ENCODE measurements around the gene ZNG1F. TPM values are rescaled to one million over a fixed set of nuclear protein-coding genes. Genes with fewer than 3 reads are reported as not detected.
"Not testable (repeated sequence)": the region's sequence is repeated elsewhere in the genome, so short reads cannot be mapped to it uniquely, and the experiment has no call there.

Gene ZNG1F
- total RNA-seq, 4 donors from 2014 or later = 3.6 to 16.5 (median 10.7) TPM

DNA sequence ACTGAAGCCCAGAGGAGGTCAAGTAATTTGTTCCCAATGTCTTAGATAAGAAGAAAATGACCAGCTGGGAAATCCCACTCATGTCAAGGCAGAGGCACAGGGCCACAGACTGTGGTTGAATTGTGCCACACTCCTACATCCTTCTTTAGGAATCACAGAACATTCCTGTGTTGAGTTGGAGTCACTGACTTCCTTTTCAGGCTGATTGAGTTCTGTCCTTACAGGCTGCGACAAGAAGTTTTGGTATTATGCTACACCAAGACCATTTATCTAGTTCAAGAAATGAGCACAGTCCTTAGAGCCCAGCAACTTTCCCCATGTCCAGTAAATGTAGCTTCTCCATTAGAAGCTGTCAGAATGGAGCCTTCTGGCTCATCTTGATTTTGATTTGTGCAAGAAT, 98.7 kb downstream of the ZNG1F start:
- intact Hi-C loops (cut with DNase I); H3K4me1 ChIP-seq; H3K36me3 ChIP-seq; DNase-seq; H3K4me3 ChIP-seq; H3K9me3 ChIP-seq; H3K27ac ChIP-seq: not testable (repeated sequence)
- 45% methylated on average over 1 of the region's 1 CpG; no CpG with 5 or more reads in 1 of the 2 donors for WGBS, 2 donors
- peaks cover 0 to 17% (median 0%) of the 10 kb centered on the region in 4 donors for H3K27me3 ChIP-seq

DNA sequence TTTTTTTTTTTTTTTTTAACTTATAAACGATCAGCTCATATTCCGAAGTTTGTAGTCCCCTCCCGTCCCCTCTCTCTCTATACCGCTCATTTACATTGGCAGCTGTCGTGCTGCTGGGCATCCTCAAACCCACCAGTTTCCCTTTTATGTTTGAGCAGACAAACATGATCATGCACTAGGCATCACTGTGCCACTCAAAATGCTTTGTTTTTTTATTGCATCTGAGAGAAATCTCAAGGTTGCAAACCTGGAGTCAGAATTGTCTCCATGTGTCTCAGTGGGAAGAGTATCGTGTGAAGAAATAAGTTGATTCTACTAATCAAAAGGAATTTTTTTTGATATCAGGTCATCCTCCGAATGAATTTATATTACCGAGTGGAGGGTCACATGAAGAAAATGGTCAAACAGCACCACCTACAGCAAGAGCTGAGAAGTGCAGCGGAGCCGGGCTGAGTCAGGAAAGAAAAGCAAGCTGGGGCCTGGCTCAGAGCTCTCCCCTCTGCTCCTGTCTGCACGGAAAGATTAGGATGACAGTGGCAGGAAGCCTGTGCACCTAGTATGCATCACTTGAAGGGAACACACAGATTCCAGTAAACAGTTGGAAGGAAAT, 100.6 kb downstream of the ZNG1F start:
- H3K27ac ChIP-seq; DNase-seq; H3K9me3 ChIP-seq; H3K4me1 ChIP-seq; H3K36me3 ChIP-seq; H3K4me3 ChIP-seq; intact Hi-C loops (cut with DNase I): not testable (repeated sequence)
- 14% methylated on average over 4 to 6 of the region's 11 CpGs for WGBS, 2 donors
- peaks cover 0 to 22% (median 0%) of the 10 kb centered on the region in 4 donors for H3K27me3 ChIP-seq
- TF ChIP-seq, protein P1, sequence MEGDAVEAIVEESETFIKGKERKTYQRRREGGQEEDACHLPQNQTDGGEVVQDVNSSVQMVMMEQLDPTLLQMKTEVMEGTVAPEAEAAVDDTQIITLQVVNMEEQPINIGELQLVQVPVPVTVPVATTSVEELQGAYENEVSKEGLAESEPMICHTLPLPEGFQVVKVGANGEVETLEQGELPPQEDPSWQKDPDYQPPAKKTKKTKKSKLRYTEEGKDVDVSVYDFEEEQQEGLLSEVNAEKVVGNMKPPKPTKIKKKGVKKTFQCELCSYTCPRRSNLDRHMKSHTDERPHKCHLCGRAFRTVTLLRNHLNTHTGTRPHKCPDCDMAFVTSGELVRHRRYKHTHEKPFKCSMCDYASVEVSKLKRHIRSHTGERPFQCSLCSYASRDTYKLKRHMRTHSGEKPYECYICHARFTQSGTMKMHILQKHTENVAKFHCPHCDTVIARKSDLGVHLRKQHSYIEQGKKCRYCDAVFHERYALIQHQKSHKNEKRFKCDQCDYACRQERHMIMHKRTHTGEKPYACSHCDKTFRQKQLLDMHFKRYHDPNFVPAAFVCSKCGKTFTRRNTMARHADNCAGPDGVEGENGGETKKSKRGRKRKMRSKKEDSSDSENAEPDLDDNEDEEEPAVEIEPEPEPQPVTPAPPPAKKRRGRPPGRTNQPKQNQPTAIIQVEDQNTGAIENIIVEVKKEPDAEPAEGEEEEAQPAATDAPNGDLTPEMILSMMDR (IDR thresholded peaks at IDR 0.05) = peak in 3 of 6 experiments; percentile 16 to 47 (median 17)

GRCh38 chr9:41087929-41088328, 101.2 kb downstream of the ZNG1F start:
- intact Hi-C loops (cut with DNase I); H3K4me1 ChIP-seq; H3K27ac ChIP-seq; H3K9me3 ChIP-seq; DNase-seq; H3K4me3 ChIP-seq; H3K36me3 ChIP-seq: not testable (repeated sequence)
- 52 to 61% methylated on average over 5 of the region's 5 CpGs for WGBS, 2 donors
- peaks cover 0 to 22% (median 0%) of the 10 kb centered on the region in 4 donors for H3K27me3 ChIP-seq

DNA sequence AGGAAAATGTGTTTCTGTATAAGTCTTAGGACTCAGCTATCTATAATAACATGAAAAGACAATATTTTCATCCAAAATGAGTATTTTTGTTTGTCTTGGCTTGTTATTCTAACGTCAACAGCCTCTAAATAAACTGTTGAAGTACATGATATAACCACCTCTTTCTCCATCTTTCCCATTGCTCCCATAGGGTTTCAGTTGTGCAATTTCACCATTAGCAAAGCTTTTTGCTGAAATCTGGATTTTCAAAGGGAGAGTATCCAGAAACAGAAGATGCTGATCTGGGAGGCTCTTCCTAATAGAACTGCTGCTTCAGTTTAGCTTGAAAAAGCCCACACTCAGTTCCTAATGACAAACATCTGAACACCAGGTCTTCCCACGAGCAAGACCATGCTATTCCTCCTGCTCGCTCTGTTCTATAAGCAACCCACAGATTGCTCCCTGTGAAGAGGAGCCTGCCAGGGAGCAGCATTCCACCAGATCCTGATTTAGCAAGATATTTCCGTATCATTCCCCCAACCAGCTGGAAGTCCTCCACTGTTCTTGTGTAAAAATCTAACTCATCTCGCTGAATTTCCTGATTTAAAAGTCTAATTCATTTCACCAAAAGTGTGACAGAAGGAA, 101.8 kb downstream of the ZNG1F start:
- 61 to 64% methylated on average over 4 to 5 of the region's 5 CpGs for WGBS, 2 donors
- DNase-seq; H3K9me3 ChIP-seq; intact Hi-C loops (cut with DNase I); H3K4me1 ChIP-seq; H3K4me3 ChIP-seq; H3K36me3 ChIP-seq; H3K27ac ChIP-seq: not testable (repeated sequence)
- H3K27me3 ChIP-seq = peaks cover 0 to 22% (median 0%) of the 10 kb centered on the region in 4 donors

DNA sequence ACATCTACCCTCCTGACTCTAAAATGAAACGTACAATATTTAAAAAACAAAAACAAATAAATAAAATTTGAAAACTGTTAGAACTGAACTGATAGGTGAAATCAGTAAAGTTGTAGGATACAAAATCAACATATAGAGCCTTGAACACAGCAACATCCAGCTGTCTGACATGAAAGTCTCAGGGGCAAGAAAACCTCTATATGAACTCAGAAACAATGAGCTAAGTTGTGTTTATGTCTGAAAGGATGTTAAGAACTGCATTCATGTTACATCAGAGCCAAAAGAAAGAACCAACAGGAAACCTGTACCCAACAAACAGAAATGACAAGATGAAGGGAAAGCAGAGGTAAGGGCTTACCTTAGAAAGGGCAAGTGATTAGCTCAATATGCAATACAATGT, 102.4 kb downstream of the ZNG1F start:
- H3K27ac ChIP-seq; intact Hi-C loops (cut with DNase I); H3K36me3 ChIP-seq; H3K9me3 ChIP-seq; H3K4me3 ChIP-seq; DNase-seq; H3K4me1 ChIP-seq: not testable (repeated sequence)
- peaks cover 0 to 22% (median 0%) of the 10 kb centered on the region in 4 donors for H3K27me3 ChIP-seq
- 29% methylated on average over 1 of the region's 1 CpG; no CpG with 5 or more reads in 1 of the 2 donors for WGBS, 2 donors

- H3K27ac ChIP-seq; intact Hi-C loops (cut with DNase I); H3K4me3 ChIP-seq; DNase-seq; H3K36me3 ChIP-seq; H3K9me3 ChIP-seq; H3K4me1 ChIP-seq: not testable (repeated sequence)
- H3K27me3 ChIP-seq = peaks cover 0 to 22% (median 0%) of the 10 kb centered on the region in 4 donors
- WGBS, 2 donors = 56 to 63% methylated on average over 3 of the region's 3 CpGs
Measured at GRCh38 chr9:41086215-41086614, 102.9 kb downstream of the ZNG1F start.

DNA sequence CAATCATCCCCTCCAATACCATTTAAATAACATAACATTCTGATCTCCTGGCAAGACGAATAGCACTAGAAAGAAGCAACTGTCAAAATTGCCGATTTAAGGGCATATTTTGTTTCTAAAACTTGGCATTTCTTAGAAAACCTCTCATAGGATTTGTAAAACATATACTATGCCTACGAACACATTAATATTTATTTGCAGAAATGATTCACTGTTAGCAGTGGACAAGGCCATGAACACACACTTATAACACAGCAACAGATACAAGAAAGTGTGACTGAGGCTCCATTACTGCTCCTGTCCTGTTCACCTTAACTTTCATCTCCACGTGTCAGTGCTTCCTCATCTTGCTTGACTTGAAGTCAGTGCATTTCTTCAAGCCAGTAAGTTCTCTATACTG, 106.8 kb downstream of the ZNG1F start:
- H3K4me1 ChIP-seq; H3K4me3 ChIP-seq; H3K27ac ChIP-seq; H3K9me3 ChIP-seq; DNase-seq; H3K36me3 ChIP-seq; intact Hi-C loops (cut with DNase I): not testable (repeated sequence)
- peaks cover 0 to 21% (median 0%) of the 10 kb centered on the region in 4 donors for H3K27me3 ChIP-seq
- 38 to 39% methylated on average over 4 of the region's 4 CpGs for WGBS, 2 donors

Small RNA genes lying within 50 kb of the gene (small RNA-seq; reads per million reads assigned to genes)
- 0 reads per million in 4 donors for gene MIR4477A
- 0 to 0.09 (median 0.04) reads per million in 4 donors for gene RNA5SP530

Other genes with a start within 250 kb of the ZNG1F start
- under 1 TPM in 1 of 4 donors, not detected in 3; 0.38 TPM for gene FOXD4L6, start 60.6 kb downstream of the ZNG1F start, total RNA-seq

Data from esophagus squamous epithelium (tissue), 5 donors.